GM23248 (cell line): Measurements from ENCODE around the gene WBP4. TPM values are rescaled to one million over a fixed set of nuclear protein-coding genes. Genes with fewer than 3 reads are reported as not detected.

Experiments used
- DNase-seq: peaks from one replicate; pipeline ENCODE4 v3.0.0-alpha.2; 2015
- H2AFZ ChIP-seq: fragments of 200-600 bp; sonication (generic); 2 replicates; pipeline ENCODE4 v1.6.1; 2016; ENCODE audit warnings: antibody characterized with exemption
- H3F3A ChIP-seq: fragments of 200-600 bp; sonication (generic); 2 replicates; pipeline ENCODE4 v1.6.1; 2016; ENCODE audit warnings: mild to moderate bottlenecking, antibody characterized with exemption, mixed run types; ENCODE audit not compliant: insufficient read depth
- H3K27ac ChIP-seq: fragments of 200-600 bp; sonication (generic); 2 replicates; pipeline ENCODE4 v1.5.1; 2016; ENCODE audit warnings: mild to moderate bottlenecking
- H3K27me3 ChIP-seq: fragments of 200-600 bp; sonication (generic); replicated peaks from 2 replicates; pipeline ENCODE4 v1.6.1; 2016; ENCODE audit warnings: mild to moderate bottlenecking; ENCODE audit not compliant: insufficient read depth
- H3K36me3 ChIP-seq: fragments of 200-600 bp; sonication (generic); 2 replicates; pipeline ENCODE4 v1.6.1; 2016; ENCODE audit warnings: low read depth, mild to moderate bottlenecking
- H3K4me1 ChIP-seq: fragments of 200-600 bp; sonication (generic); 2 replicates; pipeline ENCODE4 v1.6.1; 2016; ENCODE audit warnings: mild to moderate bottlenecking; ENCODE audit not compliant: insufficient read depth
- H3K4me2 ChIP-seq: fragments of 200-600 bp; sonication (generic); one replicate; pipeline ENCODE4 v1.6.1; 2016; ENCODE audit warnings: mild to moderate bottlenecking; ENCODE audit not compliant: unreplicated experiment
- H3K4me3 ChIP-seq: fragments of 200-600 bp; sonication (generic); 2 replicates; pipeline ENCODE4 v1.5.1; 2016; ENCODE audit warnings: mild to moderate bottlenecking
- H3K79me2 ChIP-seq: fragments of 200-600 bp; sonication (generic); 2 replicates; pipeline ENCODE4 v1.6.1; 2016; ENCODE audit warnings: mild to moderate bottlenecking; ENCODE audit not compliant: insufficient read depth
- H3K9ac ChIP-seq: fragments of 200-600 bp; sonication (generic); 2 replicates; pipeline ENCODE4 v1.6.1; 2016; ENCODE audit warnings: mild to moderate bottlenecking
- H3K9me2 ChIP-seq: fragments of 200-600 bp; sonication (generic); 2 replicates; pipeline ENCODE4 v1.6.1; 2016; ENCODE audit warnings: mixed run types, mild to moderate bottlenecking, moderate library complexity; ENCODE audit not compliant: insufficient read depth
- H3K9me3 ChIP-seq: fragments of 200-600 bp; sonication (generic); one replicate; pipeline ENCODE4 v1.6.1; 2017; ENCODE audit warnings: low read depth
- H4K20me1 ChIP-seq: fragments of 200-600 bp; sonication (generic); 2 replicates; pipeline ENCODE4 v1.6.0; 2016; ENCODE audit not compliant: insufficient read depth
- EZH2 ChIP-seq: fragments of 200-600 bp; sonication (generic); IDR thresholded peaks from 2 replicates; pipeline ENCODE4 v1.6.1; 2018; ENCODE audit warnings: antibody characterized with exemption, mild to moderate bottlenecking; ENCODE audit not compliant: insufficient read depth, poor library complexity, severe bottlenecking
- EZH2phosphoT487 ChIP-seq: fragments of 200-600 bp; sonication (generic); IDR thresholded peaks from 2 replicates; pipeline ENCODE4 v1.6.1; 2018; ENCODE audit warnings: antibody characterized with exemption, moderate library complexity, mild to moderate bottlenecking, low read depth; ENCODE audit not compliant: insufficient read depth
- WGBS, 2 experiments: methylation state at CpG; one replicate each; pipeline ENCODE4 v1.1.6; 2015 to 2017; ENCODE audit warnings: low lambda C conversion rate in 2 of 2, low coverage in 1 of 2; ENCODE audit errors: missing lambda C conversion rate in 2 of 2; 5-methylcytosine and 5-hydroxymethylcytosine counted together
- in situ Hi-C: fragments of 300-500 bp; cut with MboI; formaldehyde crosslinking; loops from 2 replicates; pipeline ENCODE4 v1.15.0; 2020
- polyA plus RNA-seq: library from polyadenylated mRNA; unstranded; fragments of >200 nt; fragmentation: Nextera tagmentation; extraction: Ambion mirVana; gene quantifications from 2 replicates; pipeline ENCODE4 v1.2.1, GENCODE V29; 2016
- total RNA-seq: library from RNA; depleted of rRNA; stranded (reverse); fragments of >200 nt; shearing (Covaris generic); gene quantifications from 2 replicates; pipeline ENCODE4 v1.2.3, GENCODE V29; 2014

The WBP4 gene
- total and polyA plus RNA-seq, 2 experiments from 2014 or later = 11.8 to 14.0 TPM

DNA sequence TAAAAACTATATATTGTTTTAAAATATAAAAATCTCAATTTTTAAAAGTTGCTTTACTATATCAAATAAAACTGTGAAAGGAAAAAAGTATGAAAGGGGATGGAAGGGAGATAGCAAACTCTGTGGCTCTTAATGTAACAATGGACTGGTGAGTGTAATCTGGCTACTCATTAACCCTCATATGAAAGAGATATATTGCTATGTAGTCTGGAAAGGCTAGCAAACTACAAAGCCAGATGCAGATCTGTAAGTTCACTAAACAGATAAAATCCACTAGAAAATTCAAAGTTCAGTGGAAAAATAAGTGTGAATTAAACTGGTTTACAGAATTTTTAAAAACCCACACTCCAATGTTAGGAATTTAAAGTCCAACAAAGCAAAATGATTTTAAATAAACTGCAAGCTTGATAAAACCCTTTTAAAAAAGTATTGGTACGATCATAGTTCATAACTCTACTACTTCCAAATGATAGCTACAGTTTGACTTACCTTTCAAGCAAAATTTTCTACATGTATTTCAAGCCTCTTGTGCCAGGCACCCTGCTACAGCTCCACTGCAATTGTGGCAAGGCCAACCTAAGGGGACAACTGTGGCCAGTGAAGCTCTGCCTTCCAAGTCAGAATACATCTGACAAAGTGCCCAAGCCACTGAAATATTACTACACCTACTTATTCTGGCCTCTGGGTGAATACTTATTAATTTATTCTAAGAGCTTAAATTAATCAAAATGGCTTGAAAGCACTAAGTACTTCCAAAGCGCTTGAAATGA is 41.5 kb upstream of the WBP4 start:
- Histone ChIP-seq H2AFZ (no peak overlapping the region), H3K9me2 (no peaks in the 10 kb centered on the region), H3K27ac (peak overlapping the region; percentile 64; the same call in 1 of the 2 replicates), H3K9me3 (no peaks in the 10 kb centered on the region), H3K4me2 (peak overlapping the region; percentile 55), H3K27me3 (no peaks in the 10 kb centered on the region), H3K9ac (no peak overlapping the region), H4K20me1 (peaks cover 3% of the 10 kb centered on the region; the same call in 1 of the 2 replicates), H3K36me3 (no peaks in the 10 kb centered on the region), H3K79me2 (peaks cover 98% of the 10 kb centered on the region), H3K4me1 (peaks cover 9% of the 10 kb centered on the region), H3F3A (0 out of 2 replicates have a peak, but pooled peaks cover 6% of the 10 kb centered on the region), H3K4me3 (no peak overlapping the region)
- no peak for TF ChIP-seq EZH2
- TF ChIP-seq EZH2phosphoT487 = no peak
- DNase-seq = no peak
- in situ Hi-C loops = no loop called here
- 73 to 77% methylated on average over 2 of the region's 2 CpGs for WGBS, 2 experiments

DNA sequence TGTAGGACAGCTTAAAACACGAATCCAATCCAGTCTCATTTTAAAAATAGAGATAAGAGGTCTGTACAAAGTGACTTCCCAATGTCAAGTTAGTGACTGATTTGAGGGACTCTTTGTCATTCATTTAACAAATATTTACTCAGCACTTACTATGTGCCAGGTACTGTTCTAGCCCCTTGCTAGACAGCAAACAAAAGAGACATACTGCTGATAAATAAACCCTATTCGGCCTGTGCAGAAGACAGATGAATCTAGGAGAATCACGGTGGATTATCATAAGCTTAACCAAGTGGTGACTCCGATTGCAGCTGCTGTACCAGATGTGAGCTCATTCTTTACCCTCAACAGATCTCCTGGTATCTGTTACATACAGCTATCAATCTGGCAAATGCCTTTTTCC is 35.8 kb upstream of the WBP4 start:
- Histone ChIP-seq H2AFZ (no peak overlapping the region), H3K4me2 (no peak overlapping the region), H3K9ac (no peak overlapping the region), H3K9me3 (no peaks in the 10 kb centered on the region), H3K27me3 (no peaks in the 10 kb centered on the region), H3F3A (peaks cover 9% of the 10 kb centered on the region; the same call in 1 of the 2 replicates), H3K79me2 (peaks cover 100% of the 10 kb centered on the region), H3K4me3 (no peak overlapping the region), H3K4me1 (peaks cover 11% of the 10 kb centered on the region), H3K36me3 (no peaks in the 10 kb centered on the region), H3K9me2 (no peaks in the 10 kb centered on the region), H3K27ac (no peak overlapping the region), H4K20me1 (peaks cover 3% of the 10 kb centered on the region; the same call in 1 of the 2 replicates)
- in situ Hi-C loops = no loop called here
- DNase-seq = no peak
- WGBS, 2 experiments = 50 to 56% methylated on average over 4 of the region's 4 CpGs
- no peak for TF ChIP-seq EZH2
- no peak for TF ChIP-seq EZH2phosphoT487

DNA sequence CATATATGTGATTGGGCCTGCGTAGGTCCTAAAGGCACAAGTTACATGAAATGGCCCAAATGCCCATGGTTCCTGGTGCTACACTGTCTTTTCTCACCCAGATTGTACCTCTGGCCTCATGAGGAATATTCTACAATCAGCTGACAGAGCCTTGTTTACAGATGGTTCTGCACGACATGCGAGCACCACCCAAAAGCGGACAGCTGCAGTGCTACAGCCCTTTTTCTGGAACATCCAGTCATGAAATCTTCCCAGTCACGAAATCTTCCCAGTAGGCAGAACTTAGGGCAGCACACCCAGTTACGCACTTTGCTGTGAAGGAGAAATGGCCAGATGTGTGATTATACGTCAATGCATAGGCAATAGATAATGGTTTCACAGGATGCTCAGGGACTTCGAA is 34.5 kb upstream of the WBP4 start:
- Histone ChIP-seq H3K79me2 (peaks cover 100% of the 10 kb centered on the region), H2AFZ (no peak overlapping the region), H3K9ac (no peak overlapping the region), H3K27ac (no peak overlapping the region), H3K36me3 (no peaks in the 10 kb centered on the region), H3K9me2 (no peaks in the 10 kb centered on the region), H3K4me2 (no peak overlapping the region), H3K27me3 (no peaks in the 10 kb centered on the region), H3K4me1 (peaks cover 11% of the 10 kb centered on the region), H3K9me3 (no peaks in the 10 kb centered on the region), H4K20me1 (peaks cover 2% of the 10 kb centered on the region; the same call in 1 of the 2 replicates), H3F3A (peaks cover 9% of the 10 kb centered on the region; the same call in 1 of the 2 replicates), H3K4me3 (no peak overlapping the region)
- no peak for TF ChIP-seq EZH2
- no peak for TF ChIP-seq EZH2phosphoT487
- DNase-seq = no peak
- WGBS, 2 experiments = 95 to 96% methylated on average over 8 of the region's 8 CpGs
- in situ Hi-C loops = no loop called here

DNA sequence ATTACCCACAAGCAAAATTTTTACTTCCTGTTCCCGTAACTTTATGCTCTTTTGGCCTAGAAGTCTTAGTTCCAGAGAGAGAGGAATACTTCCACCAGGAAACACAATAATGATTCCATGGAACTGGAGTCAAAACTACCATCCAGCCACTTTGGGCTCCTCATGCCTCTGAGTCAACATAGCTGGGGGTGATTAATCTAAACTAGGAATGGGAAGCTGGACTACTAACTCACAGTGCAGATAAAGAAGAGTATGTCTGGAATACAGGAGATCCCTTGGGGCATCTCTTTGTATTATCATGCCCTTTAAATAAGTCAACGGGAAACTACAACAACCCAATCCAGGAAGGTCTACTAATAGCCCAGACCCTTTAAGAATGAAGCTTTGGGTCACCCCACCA is 33.3 kb upstream of the WBP4 start:
- Histone ChIP-seq H3K27ac (no peak overlapping the region), H3K4me2 (no peak overlapping the region), H3K36me3 (no peaks in the 10 kb centered on the region), H3K4me3 (no peak overlapping the region), H4K20me1 (no peaks in the 10 kb centered on the region; the same call in 1 of the 2 replicates), H2AFZ (no peak overlapping the region), H3F3A (peaks cover 9% of the 10 kb centered on the region; the same call in 1 of the 2 replicates), H3K9ac (no peak overlapping the region), H3K27me3 (no peaks in the 10 kb centered on the region), H3K4me1 (peaks cover 18% of the 10 kb centered on the region), H3K79me2 (peaks cover 100% of the 10 kb centered on the region), H3K9me2 (no peaks in the 10 kb centered on the region), H3K9me3 (no peaks in the 10 kb centered on the region)
- TF ChIP-seq EZH2 (no peak), EZH2phosphoT487 (no peak)
- DNase-seq = peak; percentile 47
- in situ Hi-C loops = no loop called here
- 90 to 100% methylated on average over 2 of the region's 2 CpGs for WGBS, 2 experiments
